Loucy (cell line): ENCODE measurements around the gene GNA12.

Experiments used
- EZH2phosphoT487 ChIP-seq: fragments of 200-600 bp; IDR thresholded peaks from 2 replicates; pipeline ENCODE4 v1.6.1; 2018; ENCODE audit warnings: antibody characterized with exemption, mild to moderate bottlenecking, moderate library complexity, borderline replicate concordance
- TF ChIP-seq, protein P1 (sequence below): fragments of 200-600 bp; sonication (generic); conservative IDR thresholded peaks from 2 replicates; pipeline ENCODE4 v1.5.1; 2014; ENCODE audit warnings: mild to moderate bottlenecking, antibody characterized with exemption, low read length

- TF ChIP-seq, protein P1, sequence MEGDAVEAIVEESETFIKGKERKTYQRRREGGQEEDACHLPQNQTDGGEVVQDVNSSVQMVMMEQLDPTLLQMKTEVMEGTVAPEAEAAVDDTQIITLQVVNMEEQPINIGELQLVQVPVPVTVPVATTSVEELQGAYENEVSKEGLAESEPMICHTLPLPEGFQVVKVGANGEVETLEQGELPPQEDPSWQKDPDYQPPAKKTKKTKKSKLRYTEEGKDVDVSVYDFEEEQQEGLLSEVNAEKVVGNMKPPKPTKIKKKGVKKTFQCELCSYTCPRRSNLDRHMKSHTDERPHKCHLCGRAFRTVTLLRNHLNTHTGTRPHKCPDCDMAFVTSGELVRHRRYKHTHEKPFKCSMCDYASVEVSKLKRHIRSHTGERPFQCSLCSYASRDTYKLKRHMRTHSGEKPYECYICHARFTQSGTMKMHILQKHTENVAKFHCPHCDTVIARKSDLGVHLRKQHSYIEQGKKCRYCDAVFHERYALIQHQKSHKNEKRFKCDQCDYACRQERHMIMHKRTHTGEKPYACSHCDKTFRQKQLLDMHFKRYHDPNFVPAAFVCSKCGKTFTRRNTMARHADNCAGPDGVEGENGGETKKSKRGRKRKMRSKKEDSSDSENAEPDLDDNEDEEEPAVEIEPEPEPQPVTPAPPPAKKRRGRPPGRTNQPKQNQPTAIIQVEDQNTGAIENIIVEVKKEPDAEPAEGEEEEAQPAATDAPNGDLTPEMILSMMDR: no peak
- no peak for TF ChIP-seq EZH2phosphoT487
Measured at GRCh38 chr7:2824026-2824677, 20.0 kb downstream of the GNA12 start.
